RWPE2 (cell line): ENCODE data around the gene LEUTX.

Experiments
- ATAC-seq: fragments of 200-7000 bp; cut with Tn5 transposase; 3 replicates; pipeline ENCODE4 v1.9.1; 2021; ENCODE audit warnings: low read depth
- DNase-seq: peaks from one replicate; pipeline ENCODE4 v3.0.0-alpha.2; 2020; ENCODE audit warnings: low spot score
- H3K27ac ChIP-seq: fragments of 450-650 bp; 2 replicates; pipeline ENCODE4 v1.5.1; 2017; ENCODE audit warnings: mild to moderate bottlenecking; ENCODE audit not compliant: poor library complexity, severe bottlenecking
- H3K27me3 ChIP-seq: fragments of 250-450 bp; sonication (Bioruptor Pico); 2 replicates; pipeline ENCODE4 v1.5.1; 2021; ENCODE audit warnings: mild to moderate bottlenecking, moderate library complexity; ENCODE audit not compliant: insufficient read depth, poor library complexity, severe bottlenecking
- H3K36me3 ChIP-seq: fragments of 250-450 bp; sonication (Bioruptor Pico); 2 replicates; pipeline ENCODE4 v1.5.1; 2020; ENCODE audit warnings: low read depth, mild to moderate bottlenecking, moderate library complexity
- H3K4me1 ChIP-seq: fragments of 250-450 bp; sonication (Bioruptor Pico); 2 replicates; pipeline ENCODE4 v1.5.1; 2021; ENCODE audit warnings: mild to moderate bottlenecking, moderate library complexity; ENCODE audit not compliant: insufficient read depth, poor library complexity, severe bottlenecking
- H3K4me3 ChIP-seq: fragments of 250-450 bp; sonication (Bioruptor Pico); 2 replicates; pipeline ENCODE4 v1.5.1; 2021; ENCODE audit warnings: mild to moderate bottlenecking, moderate library complexity; ENCODE audit not compliant: severe bottlenecking
- H3K9me3 ChIP-seq: fragments of 250-450 bp; sonication (Bioruptor Pico); 2 replicates; pipeline ENCODE4 v1.5.1; 2021; ENCODE audit warnings: mild to moderate bottlenecking, moderate library complexity; ENCODE audit not compliant: severe bottlenecking
- TF ChIP-seq, protein P1 (sequence below): fragments of 450-650 bp; IDR thresholded peaks from one replicate; pipeline ENCODE4 v1.5.1; 2017; ENCODE audit warnings: mild to moderate bottlenecking, moderate library complexity; ENCODE audit not compliant: poor library complexity, severe bottlenecking

Gene LEUTX

DNA sequence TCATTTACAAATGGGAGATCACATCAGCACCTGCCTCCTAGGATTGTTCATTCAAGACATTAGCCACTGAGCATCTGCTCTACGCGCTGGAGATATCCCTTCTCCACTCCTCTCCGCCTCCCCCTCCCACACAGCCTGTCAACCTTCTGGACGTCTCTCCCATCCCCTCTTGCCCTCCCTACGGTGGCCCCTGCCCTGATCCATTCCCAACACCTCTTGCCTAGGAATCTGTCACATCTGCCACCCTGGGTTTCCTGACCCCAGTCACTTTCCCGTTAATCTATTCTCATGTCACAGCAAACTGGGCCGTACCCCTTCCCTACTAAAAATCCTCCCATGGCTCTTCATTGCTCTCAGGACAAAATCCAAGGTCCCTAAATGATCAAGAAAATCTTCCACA is 45.0 kb downstream of the LEUTX start:
- no peaks in the 10 kb centered on the region for H3K4me1 ChIP-seq
- no peak for DNase-seq
- H3K9me3 ChIP-seq: no peaks in the 10 kb centered on the region
- TF ChIP-seq, protein P1, sequence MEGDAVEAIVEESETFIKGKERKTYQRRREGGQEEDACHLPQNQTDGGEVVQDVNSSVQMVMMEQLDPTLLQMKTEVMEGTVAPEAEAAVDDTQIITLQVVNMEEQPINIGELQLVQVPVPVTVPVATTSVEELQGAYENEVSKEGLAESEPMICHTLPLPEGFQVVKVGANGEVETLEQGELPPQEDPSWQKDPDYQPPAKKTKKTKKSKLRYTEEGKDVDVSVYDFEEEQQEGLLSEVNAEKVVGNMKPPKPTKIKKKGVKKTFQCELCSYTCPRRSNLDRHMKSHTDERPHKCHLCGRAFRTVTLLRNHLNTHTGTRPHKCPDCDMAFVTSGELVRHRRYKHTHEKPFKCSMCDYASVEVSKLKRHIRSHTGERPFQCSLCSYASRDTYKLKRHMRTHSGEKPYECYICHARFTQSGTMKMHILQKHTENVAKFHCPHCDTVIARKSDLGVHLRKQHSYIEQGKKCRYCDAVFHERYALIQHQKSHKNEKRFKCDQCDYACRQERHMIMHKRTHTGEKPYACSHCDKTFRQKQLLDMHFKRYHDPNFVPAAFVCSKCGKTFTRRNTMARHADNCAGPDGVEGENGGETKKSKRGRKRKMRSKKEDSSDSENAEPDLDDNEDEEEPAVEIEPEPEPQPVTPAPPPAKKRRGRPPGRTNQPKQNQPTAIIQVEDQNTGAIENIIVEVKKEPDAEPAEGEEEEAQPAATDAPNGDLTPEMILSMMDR: no peak
- no peaks in the 10 kb centered on the region for H3K27me3 ChIP-seq
- no peak overlapping the region for H3K27ac ChIP-seq
- peak overlapping the region; percentile 54 for H3K4me3 ChIP-seq
- no peak for ATAC-seq
- peaks cover 9% of the 10 kb centered on the region for H3K36me3 ChIP-seq

- peak overlapping the region; percentile 54 for H3K4me3 ChIP-seq
- DNase-seq: peak; percentile 90
- H3K36me3 ChIP-seq: peaks cover 13% of the 10 kb centered on the region
- no peaks in the 10 kb centered on the region for H3K27me3 ChIP-seq
- ATAC-seq: peak; percentile 99
- no peaks in the 10 kb centered on the region for H3K9me3 ChIP-seq
- H3K4me1 ChIP-seq: no peaks in the 10 kb centered on the region
- TF ChIP-seq, protein P1: no peak
- H3K27ac ChIP-seq: no peak overlapping the region
These were observed 45.8 kb downstream of the LEUTX start for GRCh38 chr19:39824143-39825092.

GRCh38 chr19:39825093-39825463 is 46.4 kb downstream of the LEUTX start:
- Histone ChIP-seq H3K9me3 (no peaks in the 10 kb centered on the region), H3K4me1 (no peaks in the 10 kb centered on the region), H3K4me3 (no peak overlapping the region), H3K27ac (no peak overlapping the region), H3K36me3 (peaks cover 20% of the 10 kb centered on the region), H3K27me3 (no peaks in the 10 kb centered on the region)
- TF ChIP-seq, protein P1: no peak
- no peak for DNase-seq
- ATAC-seq: no peak

DNA sequence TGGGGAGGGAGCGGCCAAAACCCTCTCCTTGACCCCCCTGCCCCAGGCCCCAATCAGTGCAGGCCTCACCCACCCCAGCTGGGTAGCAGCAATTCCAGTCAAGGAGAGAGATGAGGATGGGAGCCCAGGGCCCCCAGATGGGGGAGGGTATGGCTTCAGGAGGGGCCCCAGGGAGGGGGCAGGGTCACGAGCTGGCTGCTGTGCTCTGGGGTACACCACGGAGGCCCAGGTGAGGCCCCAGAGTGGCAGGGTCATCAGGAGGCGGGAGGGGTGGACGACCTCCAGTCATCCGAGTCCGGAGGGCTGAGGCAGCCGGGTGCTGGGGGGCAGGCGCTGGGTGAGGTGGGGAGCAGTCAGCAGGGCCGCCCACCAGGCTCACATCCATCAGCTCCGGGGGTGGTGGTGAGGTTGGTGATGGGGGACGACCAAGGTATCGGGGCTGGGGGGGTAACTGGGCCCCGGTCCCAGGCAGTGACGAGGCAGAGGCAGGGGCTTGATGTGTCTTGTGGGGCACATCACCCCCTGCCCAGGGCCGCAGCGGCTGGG is 47.0 kb downstream of the LEUTX start:
- no peak overlapping the region for H3K27ac ChIP-seq
- peaks cover 23% of the 10 kb centered on the region for H3K36me3 ChIP-seq
- ATAC-seq: no peak
- no peaks in the 10 kb centered on the region for H3K4me1 ChIP-seq
- TF ChIP-seq, protein P1: no peak
- no peak for DNase-seq
- no peak overlapping the region for H3K4me3 ChIP-seq
- no peaks in the 10 kb centered on the region for H3K27me3 ChIP-seq
- no peaks in the 10 kb centered on the region for H3K9me3 ChIP-seq
